HG03097 (cell line): Measurements from ENCODE around the gene CDC14A.

Experiments used
- ATAC-seq: cut with Tn5 transposase; IDR thresholded peaks from one replicate; pipeline ENCODE4 v1.9.1; 2021; ENCODE audit not compliant: unreplicated experiment, low FRiP score

The CDC14A gene

GRCh38 chr1:100565937-100566699 lies 213.8 kb downstream of the CDC14A start:
- ATAC-seq = no peak

GRCh38 chr1:100567062-100567461 lies 214.8 kb downstream of the CDC14A start:
- no peak for ATAC-seq
